ENCODE results near the gene GALK2.
"Not testable (repeated sequence)": the region's sequence is repeated elsewhere in the genome, so short reads cannot be mapped to it uniquely, and the experiment has no call there.

Gene GALK2

DNA sequence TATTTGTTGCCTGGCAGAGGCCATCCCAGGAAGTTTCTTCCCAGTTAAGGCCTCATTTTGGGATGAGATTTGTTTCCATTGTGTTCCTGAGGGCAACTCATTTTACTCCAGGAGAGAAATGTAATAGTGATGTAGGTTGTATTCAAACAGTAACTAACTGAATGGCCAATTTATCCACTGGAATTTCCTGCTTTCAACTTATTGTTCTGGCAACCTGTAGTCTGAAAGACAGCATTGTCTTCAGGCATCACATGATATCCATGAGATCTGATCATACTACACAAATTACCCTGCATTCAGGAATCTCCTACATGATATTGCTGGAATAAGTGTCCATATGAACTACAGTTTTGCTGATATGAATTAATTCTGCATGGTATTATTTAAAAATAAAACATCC lies 173.5 kb downstream of the GALK2 start:
- peaks cover 9% of the 10 kb centered on the region for H3K9me3 Mint-ChIP-seq
- H3K4me1 Mint-ChIP-seq (ENCODE audit: low read depth): no peaks in the 10 kb centered on the region
- H3K27ac Mint-ChIP-seq: no peak overlapping the region
- no peak overlapping the region for H3K4me3 Mint-ChIP-seq
- H3K27me3 Mint-ChIP-seq: no peaks in the 10 kb centered on the region
- H3K36me3 Mint-ChIP-seq (ENCODE audit: low read depth): peaks cover 56% of the 10 kb centered on the region
- no peak for DNase-seq

GRCh38 chr15:49354439-49354838 lies 184.4 kb downstream of the GALK2 start:
- H3K36me3 Mint-ChIP-seq (ENCODE audit: low read depth); H3K4me3 Mint-ChIP-seq; DNase-seq; H3K4me1 Mint-ChIP-seq (ENCODE audit: low read depth); H3K27ac Mint-ChIP-seq; H3K27me3 Mint-ChIP-seq: not testable (repeated sequence)
- H3K9me3 Mint-ChIP-seq: peaks cover 14% of the 10 kb centered on the region

GRCh38 chr15:49361370-49361769 lies 191.3 kb downstream of the GALK2 start:
- H3K36me3 Mint-ChIP-seq (ENCODE audit: low read depth): peaks cover 1% of the 10 kb centered on the region
- no peaks in the 10 kb centered on the region for H3K27me3 Mint-ChIP-seq
- no peaks in the 10 kb centered on the region for H3K4me1 Mint-ChIP-seq (ENCODE audit: low read depth)
- H3K9me3 Mint-ChIP-seq: peaks cover 15% of the 10 kb centered on the region
- H3K4me3 Mint-ChIP-seq: no peak overlapping the region
- no peak overlapping the region for H3K27ac Mint-ChIP-seq
- no peak for DNase-seq

- Mint-ChIP-seq H3K27me3 (no peaks in the 10 kb centered on the region), H3K27ac (no peak overlapping the region), H3K4me1 (ENCODE audit: low read depth) (no peaks in the 10 kb centered on the region), H3K4me3 (no peak overlapping the region), H3K36me3 (ENCODE audit: low read depth) (peaks cover 1% of the 10 kb centered on the region), H3K9me3 (peaks cover 13% of the 10 kb centered on the region)
- no peak for DNase-seq
Observed at GRCh38 chr15:49366496-49366895, 196.4 kb downstream of the GALK2 start.

GRCh38 chr15:49370782-49371181 lies 200.7 kb downstream of the GALK2 start:
- H3K36me3 Mint-ChIP-seq (ENCODE audit: low read depth): peaks cover 1% of the 10 kb centered on the region
- no peak for DNase-seq
- H3K9me3 Mint-ChIP-seq: peaks cover 3% of the 10 kb centered on the region

DNA sequence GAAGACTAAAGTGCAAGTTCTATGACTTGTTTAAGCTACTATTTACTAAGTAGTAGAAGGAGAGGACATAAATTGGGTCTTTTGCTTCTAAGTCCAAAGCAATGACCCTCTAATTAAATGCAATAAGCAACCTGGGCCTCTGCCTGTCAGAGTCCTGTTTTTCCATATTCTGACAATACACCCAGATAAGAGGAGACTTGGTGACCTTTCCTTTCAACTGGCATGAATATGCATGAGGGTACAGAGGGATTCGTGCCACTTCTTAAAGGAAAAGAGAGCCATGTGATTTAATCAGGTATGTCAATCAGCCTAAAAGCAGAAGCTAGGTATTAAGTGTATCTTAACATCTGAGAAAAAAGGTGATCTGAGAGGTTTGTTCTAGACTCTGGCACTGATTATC lies 202.3 kb downstream of the GALK2 start:
- Mint-ChIP-seq H3K4me3 (no peak overlapping the region), H3K27ac (no peak overlapping the region), H3K36me3 (ENCODE audit: low read depth) (no peaks in the 10 kb centered on the region), H3K9me3 (no peaks in the 10 kb centered on the region), H3K4me1 (ENCODE audit: low read depth) (no peaks in the 10 kb centered on the region), H3K27me3 (no peaks in the 10 kb centered on the region)
- DNase-seq: no peak

More at GRCh38 chr15:49370782-49371181, 200.7 kb downstream of the GALK2 start:
- no peaks in the 10 kb centered on the region for H3K4me1 Mint-ChIP-seq (ENCODE audit: low read depth)
- H3K27me3 Mint-ChIP-seq: no peaks in the 10 kb centered on the region
- H3K27ac Mint-ChIP-seq: no peak overlapping the region
- no peak overlapping the region for H3K4me3 Mint-ChIP-seq

- Mint-ChIP-seq H3K27ac (no peak overlapping the region), H3K9me3 (no peaks in the 10 kb centered on the region), H3K36me3 (ENCODE audit: low read depth) (no peaks in the 10 kb centered on the region), H3K4me1 (ENCODE audit: low read depth) (no peaks in the 10 kb centered on the region), H3K4me3 (no peak overlapping the region), H3K27me3 (peaks cover 10% of the 10 kb centered on the region)
- DNase-seq: no peak
Observed at GRCh38 chr15:49379996-49380395, 209.9 kb downstream of the GALK2 start.

GRCh38 chr15:49380912-49381311 lies 210.9 kb downstream of the GALK2 start:
- DNase-seq: no peak
- peaks cover 10% of the 10 kb centered on the region for H3K27me3 Mint-ChIP-seq
- no peak overlapping the region for H3K4me3 Mint-ChIP-seq
- H3K4me1 Mint-ChIP-seq (ENCODE audit: low read depth): no peaks in the 10 kb centered on the region
- H3K9me3 Mint-ChIP-seq: no peaks in the 10 kb centered on the region
- no peaks in the 10 kb centered on the region for H3K36me3 Mint-ChIP-seq (ENCODE audit: low read depth)
- no peak overlapping the region for H3K27ac Mint-ChIP-seq

Measured in activated T-cell treated with anti-CD3 and anti-CD28 coated beads, Interleukin-2, amount 50 U/mL, for 24 hours (primary cell).